Lower leg skin (tissue), 4 donors: ENCODE data around the gene KIF26B. TPM values are rescaled to one million over a fixed set of nuclear protein-coding genes. Genes with fewer than 3 reads are reported as not detected.

Source experiments
- DNase-seq, 2 donors: peaks; one replicate each; pipeline ENCODE4 v3.0.0-alpha.2; 2019; ENCODE audit warnings: low spot score in 2 of 2
- H3K4me3 ChIP-seq: fragments of 200-600 bp; sonication (generic); 2 replicates; pipeline ENCODE4 v1.5.1; 2017; ENCODE audit warnings: mild to moderate bottlenecking, low read depth; ENCODE audit not compliant: poor library complexity, severe bottlenecking
- CTCF ChIP-seq, 3 donors: fragments of 450-650 bp; IDR thresholded peaks; one replicate each; pipeline ENCODE4 v1.5.1; 2016; ENCODE audit warnings: antibody characterized with exemption in 3 of 3, mild to moderate bottlenecking in 3 of 3, moderate library complexity in 2 of 3
- POLR2A ChIP-seq, 2 donors: fragments of 450-650 bp; IDR thresholded peaks; one replicate each; pipeline ENCODE4 v1.6.1; 2016 to 2017; ENCODE audit warnings: antibody characterized with exemption in 2 of 2, mild to moderate bottlenecking in 1 of 2, moderate library complexity in 1 of 2
- WGBS, 2 donors: methylation state at CpG; one replicate each; pipeline ENCODE4 v1.1.5; 2018; 5-methylcytosine and 5-hydroxymethylcytosine counted together
- intact Hi-C: fragments of 100-400 bp; cut with DNase I; formaldehyde crosslinking; loops from one replicate; pipeline ENCODE4 v1.15.0; 2023; ENCODE audit warnings: low total_unique reads
- total RNA-seq, 4 donors: library from RNA; depleted of rRNA; stranded (reverse); fragments of >200 nt; gene quantifications; one replicate each; pipeline ENCODE4 v1.1.0, GENCODE V29; 2016

The KIF26B gene
- total RNA-seq, 4 donors from 2014 or later: 3.9 to 6.6 (median 5.7) TPM

GRCh38 chr1:245108909-245109308 is 45.9 kb upstream of the KIF26B start:
- 35 to 45% methylated on average over 7 of the region's 7 CpGs for WGBS, 2 donors

DNA sequence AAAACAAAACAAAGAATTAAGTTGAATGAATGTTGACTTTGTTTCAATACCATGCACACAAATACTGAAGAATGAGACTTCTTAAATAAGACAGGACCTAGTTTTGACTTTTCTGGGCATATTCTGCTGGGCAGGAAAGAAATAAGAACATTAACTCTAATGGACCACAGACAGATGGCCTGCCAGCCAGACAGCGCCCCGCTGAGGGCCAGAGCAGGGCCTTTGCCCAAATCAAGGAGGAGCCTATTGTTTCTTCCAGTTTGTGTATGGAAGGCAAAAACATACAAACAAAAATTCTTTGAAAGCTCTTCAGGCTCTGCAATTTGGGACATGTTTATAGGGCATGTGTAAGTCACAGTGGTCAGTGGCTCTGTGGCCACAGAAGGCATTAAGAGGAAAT is 44.4 kb upstream of the KIF26B start:
- TF ChIP-seq CTCF (IDR thresholded peaks at IDR 0.05): no peak
- TF ChIP-seq POLR2A (IDR thresholded peaks at IDR 0.05): no peak
- no peak overlapping the region for H3K4me3 ChIP-seq
- intact Hi-C loops: no loop called here
- 92 to 98% methylated on average over 2 of the region's 2 CpGs for WGBS, 2 donors
- DNase-seq: no peak

More at GRCh38 chr1:245108909-245109308, 45.9 kb upstream of the KIF26B start:
- H3K4me3 ChIP-seq: no peak overlapping the region
- DNase-seq: no peak
- TF ChIP-seq CTCF (IDR thresholded peaks at IDR 0.05) (no peak), POLR2A (IDR thresholded peaks at IDR 0.05) (no peak)
- intact Hi-C loops: no loop called here

- TF ChIP-seq CTCF (IDR thresholded peaks at IDR 0.05): no peak
- TF ChIP-seq POLR2A (IDR thresholded peaks at IDR 0.05): no peak
- 87 to 89% methylated on average over 6 of the region's 6 CpGs for WGBS, 2 donors
- no peak for DNase-seq
- no peak overlapping the region for H3K4me3 ChIP-seq
- intact Hi-C loops: no loop called here
Observed at GRCh38 chr1:245111073-245111472, 43.7 kb upstream of the KIF26B start.

GRCh38 chr1:245113649-245114048 is 41.1 kb upstream of the KIF26B start:
- 81 to 91% methylated on average over 9 of the region's 9 CpGs for WGBS, 2 donors
- TF ChIP-seq POLR2A (IDR thresholded peaks at IDR 0.05) (no peak), CTCF (IDR thresholded peaks at IDR 0.05) (no peak)
- no peak overlapping the region for H3K4me3 ChIP-seq
- intact Hi-C loops: no loop called here
- no peak for DNase-seq

- H3K4me3 ChIP-seq: no peak overlapping the region
- TF ChIP-seq CTCF (IDR thresholded peaks at IDR 0.05) (no peak), POLR2A (IDR thresholded peaks at IDR 0.05) (no peak)
- intact Hi-C loops: no loop called here
- DNase-seq: no peak
- WGBS, 2 donors: 93 to 95% methylated on average over 4 of the region's 4 CpGs
Observed at GRCh38 chr1:245116131-245116530, 38.7 kb upstream of the KIF26B start.

- no peak for TF ChIP-seq CTCF (IDR thresholded peaks at IDR 0.05)
- TF ChIP-seq POLR2A (IDR thresholded peaks at IDR 0.05): no peak
- intact Hi-C loops: no loop called here
- DNase-seq: no peak
- WGBS, 2 donors: 77 to 80% methylated on average over 3 of the region's 3 CpGs
- H3K4me3 ChIP-seq: no peak overlapping the region
Observed at GRCh38 chr1:245116751-245117150, 38.0 kb upstream of the KIF26B start.
